ENCODE measurements around the gene NRAS. TPM values are rescaled to one million over a fixed set of nuclear protein-coding genes. Genes with fewer than 3 reads are reported as not detected.

NRAS gene
- total RNA-seq, 1 donor from 2014 or later, result 31.8 TPM

DNA sequence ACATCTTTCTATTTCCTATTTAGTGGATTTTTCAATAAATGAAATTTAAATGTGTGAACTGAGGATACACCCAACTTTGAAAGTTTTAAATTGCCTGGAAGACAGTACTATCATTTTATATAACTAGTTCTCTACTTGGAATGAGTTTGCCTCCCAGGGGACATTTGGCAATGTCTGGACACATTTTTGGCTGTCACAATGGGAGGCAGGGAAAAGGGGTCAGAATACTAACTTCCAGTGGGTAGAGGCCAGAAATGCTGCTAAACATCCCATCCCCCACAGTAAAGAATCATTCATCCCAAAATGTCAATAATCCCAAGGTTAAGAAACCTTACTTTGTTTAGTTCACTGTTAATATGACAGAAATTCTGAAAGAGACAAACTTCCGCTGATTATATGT, 13.2 kb upstream of the NRAS start:
- H3K4me3 ChIP-seq (ENCODE audit: low read length in 3 of 3), result no peak overlapping the region
- H3K27ac ChIP-seq (ENCODE audit: low read depth, low read length), result no peak overlapping the region
- H3K9ac ChIP-seq (ENCODE audit: low read depth in 1 of 3, low read length in 3 of 3), result peak overlapping the region in 1 of 3 donors; percentile 8
- H3K36me3 ChIP-seq (ENCODE audit: control insufficient read depth in 3 of 3, insufficient read depth in 3 of 3, low read length in 3 of 3), result peaks cover 41 to 78% (median 76%) of the 10 kb centered on the region in 3 donors
- no peaks in the 10 kb centered on the region for H3K9me3 ChIP-seq (ENCODE audit: control insufficient read depth in 3 of 3, low read length in 3 of 3)
- no peaks in the 10 kb centered on the region for H3K27me3 ChIP-seq (ENCODE audit: control insufficient read depth in 3 of 3, insufficient read depth in 3 of 3, low read length in 3 of 3)
- peaks cover 7 to 23% (median 18%) of the 10 kb centered on the region in 3 donors for H3K4me1 ChIP-seq (ENCODE audit: control insufficient read depth in 3 of 3, insufficient read depth in 3 of 3, low read length in 3 of 3)

DNA sequence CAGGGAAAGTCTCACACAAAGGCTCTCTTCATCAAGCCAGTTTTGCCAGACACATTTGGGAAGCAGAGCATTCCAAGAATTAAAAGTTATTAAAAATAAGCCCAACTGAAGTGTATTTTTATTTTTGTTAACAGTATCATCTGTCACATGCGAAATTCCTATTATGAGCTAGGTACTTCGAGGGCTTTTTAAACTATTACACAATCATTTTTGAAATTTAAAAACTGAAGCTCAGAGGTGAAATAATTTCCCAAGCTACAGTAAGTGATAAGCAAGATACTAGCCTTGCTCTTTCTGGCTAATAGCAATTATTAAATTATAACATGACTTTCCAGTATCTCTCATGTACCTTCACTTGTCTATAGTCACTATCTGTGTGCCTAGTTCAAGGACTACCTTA, 12.0 kb upstream of the NRAS start:
- H3K4me1 ChIP-seq (ENCODE audit: control insufficient read depth in 3 of 3, insufficient read depth in 3 of 3, low read length in 3 of 3), result peaks cover 11 to 26% (median 25%) of the 10 kb centered on the region in 3 donors
- H3K36me3 ChIP-seq (ENCODE audit: control insufficient read depth in 3 of 3, insufficient read depth in 3 of 3, low read length in 3 of 3), result peaks cover 38 to 77% (median 74%) of the 10 kb centered on the region in 3 donors
- H3K27ac ChIP-seq (ENCODE audit: low read depth, low read length), result no peak overlapping the region
- H3K9ac ChIP-seq (ENCODE audit: low read depth in 1 of 3, low read length in 3 of 3), result no peak overlapping the region
- H3K4me3 ChIP-seq (ENCODE audit: low read length in 3 of 3), result no peak overlapping the region
- H3K27me3 ChIP-seq (ENCODE audit: control insufficient read depth in 3 of 3, insufficient read depth in 3 of 3, low read length in 3 of 3), result no peaks in the 10 kb centered on the region
- no peaks in the 10 kb centered on the region for H3K9me3 ChIP-seq (ENCODE audit: control insufficient read depth in 3 of 3, low read length in 3 of 3)

DNA sequence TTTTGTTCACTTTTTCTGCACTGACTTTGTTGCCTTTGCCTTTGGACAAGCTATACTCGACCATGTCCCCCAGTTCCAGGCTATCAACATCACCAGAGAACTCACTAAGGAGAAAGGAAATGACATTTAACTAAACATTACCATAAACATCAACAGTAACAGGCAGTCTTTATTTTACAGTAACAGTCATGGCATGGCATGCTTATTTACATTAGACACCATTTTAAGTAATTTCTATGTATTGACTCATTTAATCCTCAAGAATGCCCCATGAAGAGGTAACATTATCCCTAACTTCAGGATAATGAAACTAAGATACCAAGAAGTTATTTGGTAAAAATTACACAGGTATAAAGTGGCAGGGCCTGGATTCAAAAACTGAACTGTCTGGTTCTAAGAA, 8.7 kb upstream of the NRAS start:
- no peak overlapping the region for H3K9ac ChIP-seq (ENCODE audit: low read depth in 1 of 3, low read length in 3 of 3)
- H3K27ac ChIP-seq (ENCODE audit: low read depth, low read length), result peak overlapping the region; percentile 12
- no peak overlapping the region for H3K4me3 ChIP-seq (ENCODE audit: low read length in 3 of 3)
- H3K27me3 ChIP-seq (ENCODE audit: control insufficient read depth in 3 of 3, insufficient read depth in 3 of 3, low read length in 3 of 3), result no peaks in the 10 kb centered on the region
- peaks cover 33 to 86% (median 74%) of the 10 kb centered on the region in 3 donors for H3K36me3 ChIP-seq (ENCODE audit: control insufficient read depth in 3 of 3, insufficient read depth in 3 of 3, low read length in 3 of 3)
- H3K9me3 ChIP-seq (ENCODE audit: control insufficient read depth in 3 of 3, low read length in 3 of 3), result no peaks in the 10 kb centered on the region
- peaks cover 20 to 33% (median 30%) of the 10 kb centered on the region in 3 donors for H3K4me1 ChIP-seq (ENCODE audit: control insufficient read depth in 3 of 3, insufficient read depth in 3 of 3, low read length in 3 of 3)

DNA sequence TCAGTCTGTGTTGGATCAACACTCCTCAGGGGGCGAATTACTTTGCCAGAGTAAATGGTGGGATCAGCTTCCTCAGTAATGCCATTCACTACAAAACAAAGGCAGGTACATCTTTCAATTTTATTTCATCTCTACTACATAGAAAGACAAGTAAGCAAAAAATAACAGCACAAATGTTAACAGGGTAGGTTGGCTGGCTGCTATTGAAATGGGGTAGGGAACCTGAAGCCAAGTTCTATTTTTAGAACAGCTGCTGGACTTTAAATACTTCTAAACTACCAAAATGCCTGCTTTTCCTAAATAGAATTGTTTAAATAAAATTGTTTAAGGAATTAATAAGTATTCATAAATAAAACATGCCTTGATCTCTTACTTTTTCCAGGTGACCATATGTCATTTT, 7.3 kb upstream of the NRAS start:
- Histone ChIP-seq H3K27ac (ENCODE audit: low read depth, low read length) (peak overlapping the region; percentile 12), H3K9me3 (ENCODE audit: control insufficient read depth in 3 of 3, low read length in 3 of 3) (no peaks in the 10 kb centered on the region)

DNA sequence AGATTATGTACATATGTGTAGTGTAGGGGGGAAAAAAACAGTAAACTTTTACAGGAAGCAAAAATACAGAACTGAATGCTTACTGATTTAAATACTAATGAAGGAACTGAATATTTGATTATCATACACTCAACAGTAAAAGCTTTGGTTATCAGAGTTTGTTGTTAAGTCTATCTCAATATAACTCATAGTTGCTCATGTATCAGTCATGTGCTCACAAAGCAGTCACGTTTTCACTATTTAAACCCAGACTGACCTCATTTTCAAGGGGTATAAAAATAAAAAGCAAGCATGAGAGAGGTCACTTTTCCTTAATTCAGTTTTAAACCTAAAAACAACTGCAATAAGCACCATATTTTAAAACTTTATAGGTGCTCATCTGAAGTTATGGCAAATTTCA, 6.9 kb upstream of the NRAS start:
- peak overlapping the region; percentile 12 for H3K27ac ChIP-seq (ENCODE audit: low read depth, low read length)

More for the DNA sequence above, 7.3 kb upstream of the NRAS start:
- no peaks in the 10 kb centered on the region for H3K27me3 ChIP-seq (ENCODE audit: control insufficient read depth in 3 of 3, insufficient read depth in 3 of 3, low read length in 3 of 3)
- peaks cover 40 to 90% (median 84%) of the 10 kb centered on the region in 3 donors for H3K36me3 ChIP-seq (ENCODE audit: control insufficient read depth in 3 of 3, insufficient read depth in 3 of 3, low read length in 3 of 3)
- no peak overlapping the region for H3K4me3 ChIP-seq (ENCODE audit: low read length in 3 of 3)
- H3K4me1 ChIP-seq (ENCODE audit: control insufficient read depth in 3 of 3, insufficient read depth in 3 of 3, low read length in 3 of 3), result peaks cover 17 to 29% (median 27%) of the 10 kb centered on the region in 3 donors
- no peak overlapping the region for H3K9ac ChIP-seq (ENCODE audit: low read depth in 1 of 3, low read length in 3 of 3)

DNA sequence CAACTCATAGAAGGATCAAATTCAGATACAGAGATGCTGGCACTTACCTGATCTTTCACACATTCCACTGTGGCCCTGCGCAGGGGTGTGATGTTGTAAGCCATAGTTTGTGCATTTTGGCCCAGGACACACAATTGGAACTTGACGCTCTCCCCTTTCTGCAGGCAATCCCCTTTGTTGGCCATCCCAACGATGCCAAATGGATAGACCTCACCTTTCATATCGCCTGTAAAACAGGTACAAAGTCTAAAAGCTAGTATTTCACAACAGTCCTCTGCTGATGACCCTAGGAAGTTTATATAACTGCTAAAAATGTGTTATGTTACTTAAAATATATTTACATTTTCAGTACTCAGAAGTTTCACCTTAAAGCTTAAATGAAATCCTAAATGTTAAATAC, 3.9 kb upstream of the NRAS start:
- no peaks in the 10 kb centered on the region for H3K9me3 ChIP-seq (ENCODE audit: control insufficient read depth in 3 of 3, low read length in 3 of 3)
- no peak overlapping the region for H3K4me3 ChIP-seq (ENCODE audit: low read length in 3 of 3)
- no peaks in the 10 kb centered on the region for H3K27me3 ChIP-seq (ENCODE audit: control insufficient read depth in 3 of 3, insufficient read depth in 3 of 3, low read length in 3 of 3)
- H3K36me3 ChIP-seq (ENCODE audit: control insufficient read depth in 3 of 3, insufficient read depth in 3 of 3, low read length in 3 of 3), result peaks cover 39 to 75% (median 73%) of the 10 kb centered on the region in 3 donors
- H3K9ac ChIP-seq (ENCODE audit: low read depth in 1 of 3, low read length in 3 of 3), result no peak overlapping the region
- peak overlapping the region; percentile 39 for H3K27ac ChIP-seq (ENCODE audit: low read depth, low read length)
- peaks cover 26 to 46% (median 44%) of the 10 kb centered on the region in 3 donors for H3K4me1 ChIP-seq (ENCODE audit: control insufficient read depth in 3 of 3, insufficient read depth in 3 of 3, low read length in 3 of 3)

More for the DNA sequence above, 6.9 kb upstream of the NRAS start:
- Histone ChIP-seq H3K9me3 (ENCODE audit: control insufficient read depth in 3 of 3, low read length in 3 of 3) (no peaks in the 10 kb centered on the region), H3K4me3 (ENCODE audit: low read length in 3 of 3) (no peak overlapping the region), H3K4me1 (ENCODE audit: control insufficient read depth in 3 of 3, insufficient read depth in 3 of 3, low read length in 3 of 3) (peaks cover 17 to 29% (median 27%) of the 10 kb centered on the region in 3 donors), H3K9ac (ENCODE audit: low read depth in 1 of 3, low read length in 3 of 3) (peak overlapping the region in 1 of 3 donors; percentile 5), H3K36me3 (ENCODE audit: control insufficient read depth in 3 of 3, insufficient read depth in 3 of 3, low read length in 3 of 3) (peaks cover 44 to 90% (median 85%) of the 10 kb centered on the region in 3 donors), H3K27me3 (ENCODE audit: control insufficient read depth in 3 of 3, insufficient read depth in 3 of 3, low read length in 3 of 3) (no peaks in the 10 kb centered on the region)

DNA sequence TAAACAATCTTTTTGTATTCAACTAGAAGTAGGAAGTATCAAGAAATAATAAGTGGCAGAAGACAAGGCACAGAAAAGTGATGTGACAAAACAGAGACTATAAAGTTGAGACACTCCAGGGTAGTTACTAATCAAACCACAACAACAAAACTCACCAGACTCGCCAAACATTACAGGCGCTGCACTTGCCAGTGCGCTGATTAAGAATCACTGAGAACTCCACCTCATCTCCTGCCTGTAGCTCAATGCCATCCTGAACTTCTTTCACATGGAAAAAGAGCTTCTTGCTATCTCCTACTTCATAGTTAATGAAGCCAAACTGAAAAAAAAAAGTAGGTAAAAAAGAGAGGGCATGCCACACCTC, 2.8 kb upstream of the NRAS start:
- H3K4me3 ChIP-seq (ENCODE audit: low read length in 3 of 3), result no peak overlapping the region
- H3K27ac ChIP-seq (ENCODE audit: low read depth, low read length), result no peak overlapping the region
- H3K9me3 ChIP-seq (ENCODE audit: control insufficient read depth in 3 of 3, low read length in 3 of 3), result no peaks in the 10 kb centered on the region
- H3K9ac ChIP-seq (ENCODE audit: low read depth in 1 of 3, low read length in 3 of 3), result no peak overlapping the region
- H3K36me3 ChIP-seq (ENCODE audit: control insufficient read depth in 3 of 3, insufficient read depth in 3 of 3, low read length in 3 of 3), result peaks cover 33 to 64% (median 62%) of the 10 kb centered on the region in 3 donors
- no peaks in the 10 kb centered on the region for H3K27me3 ChIP-seq (ENCODE audit: control insufficient read depth in 3 of 3, insufficient read depth in 3 of 3, low read length in 3 of 3)
- peaks cover 28 to 46% (median 45%) of the 10 kb centered on the region in 3 donors for H3K4me1 ChIP-seq (ENCODE audit: control insufficient read depth in 3 of 3, insufficient read depth in 3 of 3, low read length in 3 of 3)

DNA sequence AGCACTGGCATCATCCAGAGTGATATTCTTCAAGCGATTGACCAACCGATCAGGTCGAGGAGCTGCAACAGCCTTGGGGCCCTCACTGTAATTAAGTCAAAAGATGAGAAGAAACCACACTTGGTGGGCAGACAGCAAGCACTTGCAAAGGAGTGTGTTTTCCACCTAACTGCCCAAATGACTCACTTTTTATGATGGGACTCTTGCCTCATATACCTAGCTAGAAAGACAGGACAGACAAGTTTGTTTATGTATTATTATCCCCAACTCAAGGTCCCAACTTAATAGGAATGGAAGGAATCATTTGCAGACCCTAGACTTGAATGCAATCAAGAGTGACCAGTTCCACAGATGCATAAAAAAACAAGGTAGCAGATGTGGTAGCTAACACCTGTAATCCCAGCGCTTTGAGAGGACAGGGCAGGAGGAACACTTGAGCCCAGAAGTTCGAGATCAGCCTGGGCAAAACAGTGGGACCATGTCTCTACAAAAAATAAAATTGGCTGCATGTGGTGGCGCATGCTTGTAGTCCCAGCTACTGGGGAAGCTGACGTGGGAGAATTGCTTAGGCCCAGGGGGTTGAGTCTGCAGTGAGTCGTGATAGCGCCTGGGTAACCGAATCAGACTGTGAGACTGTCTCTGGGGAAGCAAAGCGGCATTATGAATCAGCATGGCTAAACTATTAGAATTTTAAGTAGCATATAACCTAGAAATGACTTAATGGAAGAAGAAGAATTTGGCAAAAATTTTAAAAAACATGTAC, 2.3 kb upstream of the NRAS start:
- Histone ChIP-seq H3K9ac (ENCODE audit: low read depth in 1 of 3, low read length in 3 of 3) (no peak overlapping the region), H3K36me3 (ENCODE audit: control insufficient read depth in 3 of 3, insufficient read depth in 3 of 3, low read length in 3 of 3) (peaks cover 33 to 61% (median 58%) of the 10 kb centered on the region in 3 donors), H3K4me3 (ENCODE audit: low read length in 3 of 3) (no peak overlapping the region), H3K27me3 (ENCODE audit: control insufficient read depth in 3 of 3, insufficient read depth in 3 of 3, low read length in 3 of 3) (no peaks in the 10 kb centered on the region), H3K9me3 (ENCODE audit: control insufficient read depth in 3 of 3, low read length in 3 of 3) (no peaks in the 10 kb centered on the region), H3K4me1 (ENCODE audit: control insufficient read depth in 3 of 3, insufficient read depth in 3 of 3, low read length in 3 of 3) (peaks cover 27 to 45% (median 41%) of the 10 kb centered on the region in 3 donors), H3K27ac (ENCODE audit: low read depth, low read length) (no peak overlapping the region)

DNA sequence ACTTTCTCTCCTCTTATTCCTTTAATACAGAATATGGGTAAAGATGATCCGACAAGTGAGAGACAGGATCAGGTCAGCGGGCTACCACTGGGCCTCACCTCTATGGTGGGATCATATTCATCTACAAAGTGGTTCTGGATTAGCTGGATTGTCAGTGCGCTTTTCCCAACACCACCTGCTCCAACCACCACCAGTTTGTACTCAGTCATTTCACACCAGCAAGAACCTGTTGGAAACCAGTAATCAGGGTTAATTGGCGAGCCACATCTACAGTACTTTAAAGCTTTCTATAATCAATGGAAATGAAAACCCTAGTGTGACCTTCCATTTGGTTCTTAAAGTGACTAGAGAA, 643 bp downstream of the NRAS start:
- H3K27ac ChIP-seq (ENCODE audit: low read depth, low read length), result peak overlapping the region; percentile 93
- H3K9ac ChIP-seq (ENCODE audit: low read depth in 1 of 3, low read length in 3 of 3), result peak overlapping the region; percentile 89 to 97 (median 95)
- peak overlapping the region; percentile 88 to 98 (median 89) for H3K4me3 ChIP-seq (ENCODE audit: low read length in 3 of 3)
- H3K9me3 ChIP-seq (ENCODE audit: control insufficient read depth in 3 of 3, low read length in 3 of 3), result no peaks in the 10 kb centered on the region
- peaks cover 13 to 27% (median 22%) of the 10 kb centered on the region in 3 donors for H3K4me1 ChIP-seq (ENCODE audit: control insufficient read depth in 3 of 3, insufficient read depth in 3 of 3, low read length in 3 of 3)
- H3K27me3 ChIP-seq (ENCODE audit: control insufficient read depth in 3 of 3, insufficient read depth in 3 of 3, low read length in 3 of 3), result no peaks in the 10 kb centered on the region
- H3K36me3 ChIP-seq (ENCODE audit: control insufficient read depth in 3 of 3, insufficient read depth in 3 of 3, low read length in 3 of 3), result peaks cover 24 to 58% (median 47%) of the 10 kb centered on the region in 3 donors

DNA sequence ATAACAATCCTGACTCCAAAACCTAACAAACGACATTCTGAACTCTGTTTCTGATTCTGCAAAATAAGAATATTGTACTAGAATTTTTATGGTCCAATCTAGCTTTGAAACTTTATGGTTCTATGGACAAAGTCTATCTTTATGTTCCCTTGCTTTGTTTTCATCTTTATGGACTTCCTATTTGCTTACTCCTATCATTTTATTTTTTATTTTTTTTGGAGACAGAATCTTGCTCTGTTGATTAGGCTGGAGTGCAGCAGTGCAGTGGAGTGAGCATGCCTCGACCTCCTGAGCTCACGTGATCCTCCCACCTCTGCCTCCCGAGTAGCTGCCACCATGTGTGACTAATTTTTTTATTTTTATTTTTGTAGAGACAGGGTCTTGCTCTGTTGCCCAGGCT, 3.6 kb downstream of the NRAS start:
- Histone ChIP-seq H3K9ac (ENCODE audit: low read depth in 1 of 3, low read length in 3 of 3) (no peak overlapping the region), H3K36me3 (ENCODE audit: control insufficient read depth in 3 of 3, insufficient read depth in 3 of 3, low read length in 3 of 3) (peaks cover 13 to 40% (median 35%) of the 10 kb centered on the region in 3 donors), H3K9me3 (ENCODE audit: control insufficient read depth in 3 of 3, low read length in 3 of 3) (no peaks in the 10 kb centered on the region), H3K27me3 (ENCODE audit: control insufficient read depth in 3 of 3, insufficient read depth in 3 of 3, low read length in 3 of 3) (no peaks in the 10 kb centered on the region), H3K4me3 (ENCODE audit: low read length in 3 of 3) (no peak overlapping the region), H3K27ac (ENCODE audit: low read depth, low read length) (no peak overlapping the region), H3K4me1 (ENCODE audit: control insufficient read depth in 3 of 3, insufficient read depth in 3 of 3, low read length in 3 of 3) (peaks cover 11 to 22% (median 17%) of the 10 kb centered on the region in 3 donors)
